GM12878 (cell line): ENCODE data around the gene MIPOL1.

ENCODE experiments used
- CBFB ChIP-seq: IDR thresholded peaks from 2 replicates; pipeline ENCODE4 v1.6.1; 2016; ENCODE audit warnings: antibody characterized with exemption, low read depth
- CHD1 ChIP-seq: IDR thresholded peaks from 2 replicates; pipeline ENCODE4 v1.6.1; 2012; ENCODE audit warnings: low read depth, low read length, improper control_type of control experiment
- CTCF ChIP-seq, 3 experiments: IDR thresholded peaks in 2 of 3; conservative IDR thresholded peaks in 1 of 3; 2 replicates each; pipeline ENCODE4 v1.5.1; 2011; ENCODE audit warnings: low read depth in 3 of 3, low read length in 3 of 3, mild to moderate bottlenecking in 3 of 3, control low read depth in 2 of 3, moderate library complexity in 2 of 3, inconsistent platforms in 1 of 3, mixed read lengths in 1 of 3; ENCODE audit not compliant: control insufficient read depth in 2 of 3, insufficient read depth in 1 of 3; ENCODE audit errors: extremely low read depth in 1 of 3
- EP300 ChIP-seq, 2 experiments: fragments of 150-350 bp in 1 of 2; IDR thresholded peaks; 2 replicates each; pipeline ENCODE4 v1.6.1; 2011 to 2012; ENCODE audit warnings: low read depth in 2 of 2, low read length in 2 of 2, borderline replicate concordance in 1 of 2, improper control_type of control experiment in 1 of 2, inconsistent platforms in 1 of 2; ENCODE audit not compliant: control insufficient read depth in 1 of 2
- MYB ChIP-seq: fragments of 150-350 bp; IDR thresholded peaks from 2 replicates; pipeline ENCODE4 v1.6.1; 2014; ENCODE audit warnings: mild to moderate bottlenecking, low read depth, low read length, borderline replicate concordance
- POLR2A ChIP-seq: IDR thresholded peaks from 2 replicates; pipeline ENCODE4 v1.6.1; 2011; ENCODE audit warnings: low read depth, mild to moderate bottlenecking, low read length
- ZNF622 ChIP-seq: fragments of 450-650 bp; IDR thresholded peaks from 2 replicates; pipeline ENCODE4 v1.6.1; 2017; ENCODE audit warnings: mild to moderate bottlenecking, inconsistent platforms

GRCh38 chr14:37195327-37195726 lies 2.4 kb upstream of the MIPOL1 start:
- TF ChIP-seq CHD1 (no peak), POLR2A (no peak), CBFB (no peak), MYB (no peak), CTCF (IDR thresholded peaks at IDR 0.05 in 2 of 3, conservative IDR thresholded peaks at IDR 0.05 in 1 of 3; ENCODE audit: control insufficient read depth in 2 of 3, extremely low read depth in 1 of 3, insufficient read depth in 1 of 3, low read depth in 3 of 3, low read length in 3 of 3) (no peak), EP300 (IDR thresholded peaks at IDR 0.05; ENCODE audit: borderline replicate concordance in 1 of 2, control insufficient read depth in 1 of 2, low read depth in 2 of 2, low read length in 2 of 2) (no peak), ZNF622 (no peak)
